Activated CD4-positive, alpha-beta T cell treated with anti-CD3 and anti-CD28 coated beads, Interleukin-2, amount 10 ng/mL, durations not matched to agents 24 days and 14 days (primary cell): ENCODE measurements around the gene CD74. TPM values are rescaled to one million over a fixed set of nuclear protein-coding genes. Genes with fewer than 3 reads are reported as not detected.

Experiments used
- DNase-seq: peaks from one replicate; pipeline ENCODE4 v3.0.0; 2022
- H3K27ac Mint-ChIP-seq: one replicate; pipeline ENCODE4 v1.8.0; 2022; ENCODE audit warnings: mild to moderate bottlenecking, mixed read lengths
- H3K27me3 Mint-ChIP-seq: one replicate; pipeline ENCODE4 v1.8.0; 2022; ENCODE audit warnings: mixed read lengths
- H3K36me3 Mint-ChIP-seq: one replicate; pipeline ENCODE4 v1.8.0; 2022; ENCODE audit warnings: low read depth, mild to moderate bottlenecking, mixed read lengths
- H3K4me1 Mint-ChIP-seq: one replicate; pipeline ENCODE4 v1.8.0; 2021; ENCODE audit warnings: mixed read lengths
- H3K4me3 Mint-ChIP-seq: one replicate; pipeline ENCODE4 v1.8.0; 2022; ENCODE audit warnings: mild to moderate bottlenecking, moderate library complexity, mixed read lengths
- H3K9me3 Mint-ChIP-seq: one replicate; pipeline ENCODE4 v1.8.0; 2021; ENCODE audit warnings: mixed read lengths
- intact Hi-C: fragments of 100-400 bp; cut with micrococcal nuclease; formaldehyde crosslinking; loops from one replicate; pipeline ENCODE4 v1.15.1; 2023
- total RNA-seq: library from RNA; stranded (reverse); gene quantifications from 2 replicates; pipeline ENCODE4 v1.2.3, GENCODE V29; 2022

The CD74 gene
- total RNA-seq, 1 donor from 2014 or later = 325 TPM

GRCh38 chr5:150411245-150411979, 1.3 kb downstream of the CD74 start:
- H3K4me3 Mint-ChIP-seq = peak overlapping the region; percentile 96
- H3K36me3 Mint-ChIP-seq = peaks cover 30% of the 10 kb centered on the region
- intact Hi-C loops = loop anchor here (1.0 to 5.0 kb wide), 3 partner anchors 38 to 741 kb away; partner anchors contain the start of gene RPS14
- H3K9me3 Mint-ChIP-seq = no peaks in the 10 kb centered on the region
- no peaks in the 10 kb centered on the region for H3K27me3 Mint-ChIP-seq
- DNase-seq = peak; percentile 91
- H3K27ac Mint-ChIP-seq = peak overlapping the region; percentile 98
- H3K4me1 Mint-ChIP-seq = peaks cover 34% of the 10 kb centered on the region

GRCh38 chr5:150410524-150411244, 2.0 kb downstream of the CD74 start:
- no peaks in the 10 kb centered on the region for H3K9me3 Mint-ChIP-seq

GRCh38 chr5:150409638-150410523, 2.8 kb downstream of the CD74 start:
- H3K9me3 Mint-ChIP-seq = no peaks in the 10 kb centered on the region
- peaks cover 36% of the 10 kb centered on the region for H3K36me3 Mint-ChIP-seq
- H3K4me3 Mint-ChIP-seq = peak overlapping the region; percentile 96
- H3K27ac Mint-ChIP-seq = peak overlapping the region; percentile 98
- H3K4me1 Mint-ChIP-seq = peaks cover 34% of the 10 kb centered on the region
- intact Hi-C loops = loop anchor here (5.0 kb wide), 2 partner anchors 687 to 742 kb away; no protein-coding TSS in a partner anchor
- DNase-seq = peak; percentile 85
- no peaks in the 10 kb centered on the region for H3K27me3 Mint-ChIP-seq

More at GRCh38 chr5:150410524-150411244, 2.0 kb downstream of the CD74 start:
- peaks cover 34% of the 10 kb centered on the region for H3K4me1 Mint-ChIP-seq
- no peaks in the 10 kb centered on the region for H3K27me3 Mint-ChIP-seq
- peak overlapping the region; percentile 98 for H3K27ac Mint-ChIP-seq
- peak; percentile 87 for DNase-seq
- intact Hi-C loops = loop anchor here (1.0 to 5.0 kb wide), 3 partner anchors 39 to 742 kb away; partner anchors contain the start of gene RPS14
- peaks cover 37% of the 10 kb centered on the region for H3K36me3 Mint-ChIP-seq
- H3K4me3 Mint-ChIP-seq = peak overlapping the region; percentile 96

- H3K27ac Mint-ChIP-seq = no peak overlapping the region
- no peaks in the 10 kb centered on the region for H3K9me3 Mint-ChIP-seq
- no peak overlapping the region for H3K4me3 Mint-ChIP-seq
- H3K4me1 Mint-ChIP-seq = peaks cover 30% of the 10 kb centered on the region
- H3K36me3 Mint-ChIP-seq = peaks cover 41% of the 10 kb centered on the region
- no peaks in the 10 kb centered on the region for H3K27me3 Mint-ChIP-seq
- DNase-seq = no peak
- intact Hi-C loops = no loop called here
These were observed 4.3 kb downstream of the CD74 start for GRCh38 chr5:150408231-150408943.

- no peaks in the 10 kb centered on the region for H3K9me3 Mint-ChIP-seq
- peaks cover 20% of the 10 kb centered on the region for H3K4me1 Mint-ChIP-seq
- no peak overlapping the region for H3K27ac Mint-ChIP-seq
- H3K4me3 Mint-ChIP-seq = no peak overlapping the region
- peaks cover 49% of the 10 kb centered on the region for H3K36me3 Mint-ChIP-seq
- no peaks in the 10 kb centered on the region for H3K27me3 Mint-ChIP-seq
- no peak for DNase-seq
- intact Hi-C loops = no loop called here
These were observed 5.5 kb downstream of the CD74 start for GRCh38 chr5:150407096-150407720.

- Mint-ChIP-seq H3K36me3 (peaks cover 50% of the 10 kb centered on the region), H3K4me3 (no peak overlapping the region), H3K4me1 (peaks cover 20% of the 10 kb centered on the region), H3K27me3 (no peaks in the 10 kb centered on the region), H3K9me3 (no peaks in the 10 kb centered on the region), H3K27ac (no peak overlapping the region)
- intact Hi-C loops = no loop called here
- DNase-seq = no peak
These were observed 6.0 kb downstream of the CD74 start for GRCh38 chr5:150406723-150407095.

GRCh38 chr5:150406103-150406722, 6.5 kb downstream of the CD74 start:
- no peaks in the 10 kb centered on the region for H3K27me3 Mint-ChIP-seq
- DNase-seq = no peak
- H3K9me3 Mint-ChIP-seq = no peaks in the 10 kb centered on the region
- intact Hi-C loops = no loop called here
- peaks cover 19% of the 10 kb centered on the region for H3K4me1 Mint-ChIP-seq
- H3K27ac Mint-ChIP-seq = no peak overlapping the region
- H3K4me3 Mint-ChIP-seq = no peak overlapping the region
- peaks cover 55% of the 10 kb centered on the region for H3K36me3 Mint-ChIP-seq

GRCh38 chr5:150404941-150405816, 7.5 kb downstream of the CD74 start:
- intact Hi-C loops = no loop called here
- H3K27ac Mint-ChIP-seq = no peak overlapping the region
- H3K27me3 Mint-ChIP-seq = no peaks in the 10 kb centered on the region
- peaks cover 59% of the 10 kb centered on the region for H3K36me3 Mint-ChIP-seq
- H3K9me3 Mint-ChIP-seq = no peaks in the 10 kb centered on the region
- peaks cover 11% of the 10 kb centered on the region for H3K4me1 Mint-ChIP-seq
- H3K4me3 Mint-ChIP-seq = no peak overlapping the region
- no peak for DNase-seq

- Mint-ChIP-seq H3K4me3 (no peak overlapping the region), H3K9me3 (no peaks in the 10 kb centered on the region), H3K27me3 (no peaks in the 10 kb centered on the region), H3K4me1 (peaks cover 4% of the 10 kb centered on the region), H3K27ac (no peak overlapping the region), H3K36me3 (peaks cover 60% of the 10 kb centered on the region)
- DNase-seq = no peak
- intact Hi-C loops = no loop called here
These were observed 8.2 kb downstream of the CD74 start for GRCh38 chr5:150404535-150404934.

- Mint-ChIP-seq H3K36me3 (peaks cover 62% of the 10 kb centered on the region), H3K27ac (no peak overlapping the region), H3K4me3 (no peak overlapping the region), H3K27me3 (no peaks in the 10 kb centered on the region), H3K9me3 (no peaks in the 10 kb centered on the region), H3K4me1 (peaks cover 4% of the 10 kb centered on the region)
- intact Hi-C loops = no loop called here
- no peak for DNase-seq
These were observed 8.6 kb downstream of the CD74 start for GRCh38 chr5:150404121-150404520.

GRCh38 chr5:150402901-150403342, 9.8 kb downstream of the CD74 start:
- H3K4me1 Mint-ChIP-seq = peaks cover 2% of the 10 kb centered on the region
- no peak overlapping the region for H3K4me3 Mint-ChIP-seq
- no peaks in the 10 kb centered on the region for H3K27me3 Mint-ChIP-seq
- H3K36me3 Mint-ChIP-seq = peaks cover 68% of the 10 kb centered on the region
- H3K27ac Mint-ChIP-seq = no peak overlapping the region
- intact Hi-C loops = no loop called here
- DNase-seq = no peak
- H3K9me3 Mint-ChIP-seq = no peaks in the 10 kb centered on the region
